AG09319 (cell line): ENCODE results near the gene CDH4.
A peak's percentile ranks its signal among the peaks of the same experiment; 100 is the strongest.

Experiments used
- DNase-seq: peaks from one replicate; pipeline ENCODE4 v3.0.0-alpha.2; 2010; ENCODE audit warnings: low read depth; ENCODE audit errors: extremely low read depth
- CTCF ChIP-seq: IDR thresholded peaks from 2 replicates; pipeline ENCODE4 v1.5.1; 2011; ENCODE audit warnings: low read depth, mild to moderate bottlenecking, inconsistent platforms, low read length, moderate library complexity

CDH4 gene

GRCh38 chr20:61556111-61556510 is 304.1 kb downstream of the CDH4 start:
- peak; percentile 20 for DNase-seq
- no peak for TF ChIP-seq CTCF

- DNase-seq, result no peak
- no peak for TF ChIP-seq CTCF
These were observed 304.6 kb downstream of the CDH4 start for GRCh38 chr20:61556673-61557072.

GRCh38 chr20:61557621-61558020 is 305.6 kb downstream of the CDH4 start:
- no peak for TF ChIP-seq CTCF
- DNase-seq, result no peak

- no peak for DNase-seq
- TF ChIP-seq CTCF, result no peak
These were observed 306.7 kb downstream of the CDH4 start for GRCh38 chr20:61558726-61559125.

GRCh38 chr20:61559706-61560315 is 307.8 kb downstream of the CDH4 start:
- no peak for TF ChIP-seq CTCF

GRCh38 chr20:61560361-61560853 is 308.3 kb downstream of the CDH4 start:
- no peak for TF ChIP-seq CTCF
- DNase-seq, result no peak

More at GRCh38 chr20:61559706-61560315, 307.8 kb downstream of the CDH4 start:
- DNase-seq, result no peak

GRCh38 chr20:61561111-61561830 is 309.2 kb downstream of the CDH4 start:
- no peak for DNase-seq
- TF ChIP-seq CTCF, result no peak
